ENCODE measurements around the gene PCDHGA10. TPM values are rescaled to one million over a fixed set of nuclear protein-coding genes. Genes with fewer than 3 reads are reported as not detected.
"Not testable (repeated sequence)": the region's sequence is repeated elsewhere in the genome, so short reads cannot be mapped to it uniquely, and the experiment has no call there.

The PCDHGA10 gene
- total and polyA plus RNA-seq, 8 donors, result 3.9 to 5.5 (median 4.7) TPM

DNA sequence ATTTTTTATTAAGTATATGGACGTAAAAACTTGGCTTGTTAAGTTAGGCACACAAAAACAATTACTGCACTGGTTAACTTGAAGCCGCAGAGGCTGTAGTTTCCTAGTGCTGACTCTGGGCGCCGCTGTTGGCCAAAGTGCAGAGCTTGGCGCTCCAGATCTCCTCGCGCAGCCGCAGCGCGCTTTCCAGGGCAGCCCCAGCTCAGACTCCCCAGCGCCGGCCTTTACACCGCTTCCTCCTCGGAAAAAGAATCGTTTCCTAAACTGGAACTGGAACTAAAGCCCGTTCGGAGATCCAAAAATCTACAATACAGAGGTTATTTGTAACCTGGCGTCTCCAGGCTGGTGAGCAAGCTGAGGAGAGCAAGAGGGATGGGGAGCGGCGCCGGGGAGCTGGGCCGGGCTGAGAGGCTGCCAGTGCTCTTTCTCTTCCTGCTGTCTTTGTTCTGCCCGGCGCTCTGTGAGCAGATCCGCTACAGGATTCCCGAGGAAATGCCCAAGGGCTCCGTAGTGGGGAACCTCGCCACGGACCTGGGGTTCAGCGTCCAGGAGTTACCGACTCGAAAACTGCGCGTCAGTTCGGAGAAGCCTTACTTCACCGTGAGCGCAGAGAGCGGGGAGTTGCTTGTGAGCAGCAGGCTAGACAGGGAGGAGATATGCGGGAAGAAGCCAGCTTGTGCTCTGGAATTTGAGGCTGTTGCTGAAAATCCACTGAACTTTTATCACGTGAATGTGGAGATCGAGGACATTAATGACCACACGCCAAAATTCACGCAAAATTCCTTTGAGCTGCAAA, 14.8 kb upstream of the PCDHGA10 start, which contains the start of gene PCDHGB5:
TSS of gene PCDHGB5 (plus strand) at position 192 of the 796 bp plus-strand sequence. CDS start at position 373, 181 bp downstream.
- intact Hi-C loops (cut with DNase I), result not testable (repeated sequence)
- peak; percentile 99 for ATAC-seq

DNA sequence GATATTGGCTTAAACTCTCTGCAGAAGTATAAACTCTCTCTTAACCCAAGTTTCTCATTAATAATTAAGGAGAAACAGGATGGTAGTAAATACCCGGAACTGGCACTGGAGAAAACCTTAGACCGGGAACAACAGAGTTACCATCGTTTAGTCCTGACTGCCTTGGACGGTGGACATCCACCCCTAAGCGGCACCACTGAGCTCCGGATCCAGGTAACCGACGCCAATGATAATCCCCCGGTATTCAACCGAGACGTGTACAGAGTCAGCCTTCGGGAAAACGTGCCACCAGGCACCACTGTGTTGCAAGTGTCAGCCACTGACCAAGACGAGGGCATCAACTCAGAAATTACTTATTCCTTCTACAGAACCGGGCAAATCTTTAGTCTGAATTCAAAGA, 14.2 kb upstream of the PCDHGA10 start:
- Histone ChIP-seq H3K27me3 (peaks cover 22 to 94% of the 10 kb centered on the region in 2 donors), H3K27ac (no peak overlapping the region), H3K4me3 (no peak overlapping the region), H3K9me3 (peaks cover 3 to 71% of the 10 kb centered on the region in 2 donors), H3K36me3 (peaks cover 0 to 7% of the 10 kb centered on the region in 2 donors), H3K4me1 (no peaks in the 10 kb centered on the region)
- no peak for DNase-seq
- intact Hi-C loops (cut with DNase I), result no loop called here
- no peak for TF ChIP-seq CTCF (IDR thresholded peaks at IDR 0.05)
- ATAC-seq, result no peak

More for the DNA sequence above, 14.8 kb upstream of the PCDHGA10 start, which contains the start of gene PCDHGB5:
- peak; percentile 37 to 59 for TF ChIP-seq CTCF (IDR thresholded peaks at IDR 0.05)
- H3K4me3 ChIP-seq, result peak within 1 kb of the TSS in 1 of 2 donors; percentile 25
- peaks cover 3 to 71% of the 10 kb centered on the region in 2 donors for H3K9me3 ChIP-seq
- not testable (repeated sequence) for H3K4me1 ChIP-seq, H3K27ac ChIP-seq, H3K36me3 ChIP-seq
- peak in 1 of 4 donors; percentile 16 for DNase-seq
- peaks cover 22 to 94% of the 10 kb centered on the region in 2 donors for H3K27me3 ChIP-seq

GRCh38 chr5:141399555-141400258, 13.1 kb upstream of the PCDHGA10 start:
- H3K27me3 ChIP-seq, result peaks cover 22 to 94% of the 10 kb centered on the region in 2 donors
- H3K9me3 ChIP-seq, result peaks cover 3 to 74% of the 10 kb centered on the region in 2 donors
- no peaks in the 10 kb centered on the region for H3K4me1 ChIP-seq
- no peak for ATAC-seq
- no peak overlapping the region for H3K27ac ChIP-seq
- intact Hi-C loops (cut with DNase I), result no loop called here
- DNase-seq, result no peak
- H3K4me3 ChIP-seq, result no peak overlapping the region
- TF ChIP-seq CTCF (IDR thresholded peaks at IDR 0.05), result no peak
- peaks cover 0 to 7% of the 10 kb centered on the region in 2 donors for H3K36me3 ChIP-seq

DNA sequence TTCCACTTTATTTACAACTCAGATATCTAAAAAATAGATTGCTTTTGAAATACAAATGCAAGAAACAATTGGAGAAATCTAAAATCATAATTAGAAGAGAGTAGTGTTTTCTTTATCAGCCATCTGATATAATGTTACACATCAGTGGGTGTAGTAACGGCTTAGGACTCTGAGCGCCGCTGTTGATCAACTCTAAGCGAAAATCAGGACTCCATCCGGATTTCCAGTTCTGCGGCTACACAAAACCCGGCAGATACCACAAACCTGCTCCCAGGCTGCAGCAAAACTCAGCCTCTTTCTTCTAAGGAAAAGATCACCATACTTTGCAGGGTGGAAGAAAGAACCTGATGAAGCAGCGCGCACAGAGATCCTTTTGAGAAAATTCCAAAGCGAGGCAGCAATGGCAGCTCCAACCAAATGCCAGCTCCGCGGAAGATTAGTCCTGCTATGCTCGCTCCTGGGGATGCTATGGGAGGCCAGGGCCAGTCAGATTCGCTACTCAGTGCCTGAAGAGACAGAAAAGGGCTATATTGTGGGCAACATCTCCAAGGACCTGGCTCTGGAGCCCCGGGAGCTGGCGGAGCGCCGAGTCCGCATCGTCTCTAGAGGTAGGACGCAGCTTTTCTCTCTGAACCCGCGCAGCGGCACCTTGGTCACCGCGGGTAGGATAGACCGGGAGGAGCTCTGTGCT, 10.1 kb upstream of the PCDHGA10 start, which contains the start of gene PCDHGA9:
TSS of gene PCDHGA9 (plus strand) at position 226 of the 691 bp plus-strand sequence. CDS start at position 401, 175 bp downstream.
- H3K4me3 ChIP-seq, result peak within 1 kb of the TSS in 1 of 2 donors; percentile 9
- peaks cover 23 to 92% of the 10 kb centered on the region in 2 donors for H3K27me3 ChIP-seq
- peak in 1 of 2 donors; percentile 11 for TF ChIP-seq CTCF (IDR thresholded peaks at IDR 0.05)
- H3K9me3 ChIP-seq, result peaks cover 3 to 76% of the 10 kb centered on the region in 2 donors
- no peaks in the 10 kb centered on the region for H3K4me1 ChIP-seq
- H3K27ac ChIP-seq, result no peak within 1 kb of the TSS
- ATAC-seq (peak; percentile 60), DNase-seq (peak in 1 of 4 donors; percentile 18)
- intact Hi-C loops (cut with DNase I), result no loop called here
- H3K36me3 ChIP-seq, result peaks cover 0 to 7% of the 10 kb centered on the region in 2 donors
